Measurements from ENCODE around the gene CNTFR. TPM values are rescaled to one million over a fixed set of nuclear protein-coding genes. Genes with fewer than 3 reads are reported as not detected.

CNTFR gene
- total and polyA plus RNA-seq, 12 donors: 1.1 to 15.2 (median 3.8) TPM

DNA sequence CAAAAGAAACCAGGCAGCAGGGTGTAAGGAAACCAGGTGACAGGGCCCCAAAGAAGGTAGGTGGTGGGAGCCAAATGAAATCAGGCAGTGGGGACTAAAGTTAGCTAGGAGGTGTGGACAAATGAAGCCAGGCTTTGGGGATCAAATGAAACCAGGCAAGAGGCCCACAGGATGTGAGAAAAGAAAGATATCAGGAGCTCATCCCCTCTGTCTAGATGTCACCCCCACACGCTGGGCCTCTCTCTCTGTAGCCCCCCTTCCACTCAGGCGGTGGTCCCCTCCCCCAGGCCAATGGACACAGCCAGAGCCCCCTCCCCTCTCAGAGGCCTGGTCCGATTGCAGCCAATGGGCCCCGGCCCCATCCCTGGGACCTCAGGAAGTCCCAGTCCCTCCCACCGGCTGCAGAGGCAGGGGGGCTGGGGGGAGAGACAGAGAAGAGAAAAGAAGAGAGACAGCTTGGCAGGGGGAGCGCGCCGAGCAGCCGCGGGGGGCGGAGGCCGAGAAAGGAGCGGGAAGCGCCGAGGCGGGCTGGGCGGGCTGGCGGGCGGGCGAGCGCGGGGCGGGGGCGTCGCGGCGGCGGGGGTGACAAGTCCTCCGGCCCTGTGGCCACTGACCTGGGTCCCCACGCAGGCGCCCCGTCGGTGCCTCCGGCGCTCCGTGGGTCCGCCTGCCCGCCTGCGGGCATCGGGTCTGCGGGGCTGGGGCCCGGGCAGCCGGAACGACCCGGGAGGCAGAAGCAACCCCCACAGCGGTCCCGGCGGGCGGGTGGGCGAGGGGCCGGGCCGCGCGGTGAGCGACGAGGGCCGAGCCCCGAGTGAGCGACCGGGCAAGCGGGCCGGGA lies 11.9 kb downstream of the CNTFR start:
- Histone ChIP-seq H3K27me3 (peaks cover 16% of the 10 kb centered on the region), H3K4me3 (peak overlapping the region in 1 of 4 donors; percentile 51), H3K9me3 (replicated peaks in 1 of 3) (no peaks in the 10 kb centered on the region), H3K27ac (peak overlapping the region in 1 of 5 donors; percentile 70), H3K4me1 (replicated peaks in 1 of 2) (peaks cover 0 to 5% of the 10 kb centered on the region in 2 donors), H3K36me3 (replicated peaks in 1 of 2) (no peaks in the 10 kb centered on the region)
- WGBS, 4 donors: 9 to 31% (median 13%) methylated on average over 3 to 62 of the region's 62 CpGs
- intact Hi-C loops (cut with DNase I): no loop called here
- TF ChIP-seq, protein P1, sequence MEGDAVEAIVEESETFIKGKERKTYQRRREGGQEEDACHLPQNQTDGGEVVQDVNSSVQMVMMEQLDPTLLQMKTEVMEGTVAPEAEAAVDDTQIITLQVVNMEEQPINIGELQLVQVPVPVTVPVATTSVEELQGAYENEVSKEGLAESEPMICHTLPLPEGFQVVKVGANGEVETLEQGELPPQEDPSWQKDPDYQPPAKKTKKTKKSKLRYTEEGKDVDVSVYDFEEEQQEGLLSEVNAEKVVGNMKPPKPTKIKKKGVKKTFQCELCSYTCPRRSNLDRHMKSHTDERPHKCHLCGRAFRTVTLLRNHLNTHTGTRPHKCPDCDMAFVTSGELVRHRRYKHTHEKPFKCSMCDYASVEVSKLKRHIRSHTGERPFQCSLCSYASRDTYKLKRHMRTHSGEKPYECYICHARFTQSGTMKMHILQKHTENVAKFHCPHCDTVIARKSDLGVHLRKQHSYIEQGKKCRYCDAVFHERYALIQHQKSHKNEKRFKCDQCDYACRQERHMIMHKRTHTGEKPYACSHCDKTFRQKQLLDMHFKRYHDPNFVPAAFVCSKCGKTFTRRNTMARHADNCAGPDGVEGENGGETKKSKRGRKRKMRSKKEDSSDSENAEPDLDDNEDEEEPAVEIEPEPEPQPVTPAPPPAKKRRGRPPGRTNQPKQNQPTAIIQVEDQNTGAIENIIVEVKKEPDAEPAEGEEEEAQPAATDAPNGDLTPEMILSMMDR (IDR thresholded peaks at IDR 0.05): no peak
- no peak for TF ChIP-seq POLR2A (IDR thresholded peaks at IDR 0.05)
- DNase-seq: no peak

DNA sequence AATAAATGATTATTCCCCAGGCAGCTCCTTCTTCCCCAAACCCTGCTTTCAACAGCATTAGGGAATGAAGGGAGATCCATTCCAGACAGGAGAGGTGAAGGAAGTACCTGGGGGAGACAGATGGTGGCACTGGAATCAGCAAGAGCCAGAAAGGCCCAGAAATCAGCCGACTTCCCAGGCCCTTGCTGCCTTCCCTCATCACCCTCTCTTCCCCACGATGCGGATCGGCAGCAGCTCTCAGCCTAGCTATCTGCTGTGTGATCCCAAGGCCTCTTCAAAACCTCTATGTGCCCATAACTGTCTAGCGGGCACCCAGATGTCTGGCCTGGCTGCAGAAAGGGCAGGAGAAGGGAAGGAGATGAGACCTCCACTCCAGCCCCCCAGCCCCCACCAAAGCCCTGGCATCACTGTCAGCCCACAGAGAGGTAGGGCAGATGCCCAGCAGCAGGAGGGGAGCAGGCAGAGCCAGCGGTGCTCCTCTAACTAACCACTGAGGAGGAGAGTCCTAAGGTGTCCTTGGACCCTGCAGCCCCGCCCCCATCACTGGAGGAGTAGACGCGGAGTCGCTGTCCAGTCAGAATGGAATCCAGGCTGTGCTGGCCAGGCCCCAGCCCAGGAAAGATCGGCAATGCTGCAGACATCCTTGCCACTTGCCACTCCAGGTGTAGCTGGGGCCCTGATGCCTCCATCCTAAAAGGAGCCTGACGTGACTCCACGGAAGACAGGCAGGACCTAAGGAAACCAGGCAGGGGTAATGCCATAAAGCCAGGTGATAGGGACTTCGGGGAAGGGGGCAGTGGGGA lies 12.7 kb downstream of the CNTFR start:
- H3K36me3 ChIP-seq (replicated peaks in 1 of 2): no peaks in the 10 kb centered on the region
- WGBS, 4 donors: 58 to 84% (median 59%) methylated on average over 8 to 14 of the region's 14 CpGs
- intact Hi-C loops (cut with DNase I): no loop called here
- H3K9me3 ChIP-seq (replicated peaks in 1 of 3): no peaks in the 10 kb centered on the region
- no peak for TF ChIP-seq POLR2A (IDR thresholded peaks at IDR 0.05)
- TF ChIP-seq, protein P1 (IDR thresholded peaks at IDR 0.05): no peak
- peaks cover 0 to 5% of the 10 kb centered on the region in 2 donors for H3K4me1 ChIP-seq (replicated peaks in 1 of 2)
- DNase-seq: peak in 6 of 7 donors; percentile 44 to 77 (median 65)
- H3K27me3 ChIP-seq: peaks cover 16% of the 10 kb centered on the region
- no peak overlapping the region for H3K4me3 ChIP-seq
- H3K27ac ChIP-seq: peak overlapping the region in 1 of 5 donors; percentile 16

DNA sequence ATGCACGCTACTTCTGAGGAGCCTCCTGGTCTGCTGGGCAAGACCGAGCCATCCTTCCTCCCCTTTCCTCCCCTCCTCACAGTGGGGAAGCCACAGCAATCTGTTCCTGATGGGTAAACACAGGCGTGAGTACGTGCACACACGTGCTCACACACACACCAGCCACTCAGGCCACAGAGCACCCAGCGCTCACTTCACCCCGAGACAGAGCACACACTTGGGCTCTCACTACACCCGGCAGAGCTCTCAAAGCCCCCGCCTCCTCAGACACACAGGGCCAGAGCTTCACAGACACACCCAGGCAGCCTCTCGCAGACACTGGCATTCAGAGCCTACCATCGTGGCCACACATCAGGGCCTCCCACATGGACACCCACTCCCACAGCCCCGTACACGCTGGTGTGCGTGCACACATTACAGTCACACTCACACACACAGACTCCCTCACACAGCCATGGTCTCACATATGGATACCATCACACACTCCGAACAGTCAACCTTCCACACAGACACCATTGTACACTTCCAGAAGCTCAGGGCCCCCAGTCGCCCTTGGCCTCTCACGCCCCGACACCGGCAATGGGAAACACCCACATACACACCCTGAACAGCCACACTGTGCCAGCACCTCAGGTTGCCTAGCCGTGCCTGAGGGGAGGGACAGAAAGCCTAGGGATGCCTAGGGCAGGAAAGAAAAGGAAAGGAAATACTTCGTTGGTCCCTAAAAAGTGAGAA lies 13.5 kb downstream of the CNTFR start:
- no peak for DNase-seq
- peaks cover 16% of the 10 kb centered on the region for H3K27me3 ChIP-seq
- no peak overlapping the region for H3K27ac ChIP-seq
- TF ChIP-seq POLR2A (IDR thresholded peaks at IDR 0.05): no peak
- TF ChIP-seq, protein P1 (IDR thresholded peaks at IDR 0.05): no peak
- no peak overlapping the region for H3K4me3 ChIP-seq
- peaks cover 0 to 5% of the 10 kb centered on the region in 2 donors for H3K4me1 ChIP-seq (replicated peaks in 1 of 2)
- 80 to 86% (median 84%) methylated on average over 20 to 21 of the region's 21 CpGs for WGBS, 4 donors
- H3K9me3 ChIP-seq (replicated peaks in 1 of 3): no peaks in the 10 kb centered on the region
- no peaks in the 10 kb centered on the region for H3K36me3 ChIP-seq (replicated peaks in 1 of 2)
- intact Hi-C loops (cut with DNase I): no loop called here

DNA sequence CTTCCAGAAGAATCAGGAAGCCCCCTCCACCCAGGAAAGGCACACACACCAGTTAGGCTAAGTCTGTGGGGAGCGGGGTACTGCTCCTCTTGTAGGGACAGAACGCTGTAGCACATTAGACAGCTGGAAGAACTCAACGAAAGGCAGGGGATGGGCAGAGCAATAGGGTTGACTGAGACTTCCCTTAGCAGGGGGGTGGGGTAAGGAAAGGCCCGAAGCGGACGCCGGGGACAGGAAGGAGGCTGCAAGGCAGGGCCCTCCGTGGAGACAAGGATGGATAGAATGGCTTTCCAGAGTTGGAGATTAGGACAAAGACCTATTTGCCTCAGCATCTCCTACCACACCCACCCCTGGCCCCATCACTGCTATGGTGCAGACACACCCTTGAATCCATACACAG lies 14.3 kb downstream of the CNTFR start:
- H3K27me3 ChIP-seq: peaks cover 16% of the 10 kb centered on the region
- H3K9me3 ChIP-seq (replicated peaks in 1 of 3): no peaks in the 10 kb centered on the region
- TF ChIP-seq, protein P1 (IDR thresholded peaks at IDR 0.05): no peak
- TF ChIP-seq POLR2A (IDR thresholded peaks at IDR 0.05): no peak
- intact Hi-C loops (cut with DNase I): no loop called here
- peaks cover 0 to 5% of the 10 kb centered on the region in 2 donors for H3K4me1 ChIP-seq (replicated peaks in 1 of 2)
- no peak overlapping the region for H3K27ac ChIP-seq
- H3K36me3 ChIP-seq (replicated peaks in 1 of 2): no peaks in the 10 kb centered on the region
- DNase-seq: no peak
- H3K4me3 ChIP-seq: no peak overlapping the region
- WGBS, 4 donors: 53 to 64% (median 56%) methylated on average over 8 of the region's 8 CpGs
